ENCODE results near the gene SLC26A8. TPM values are rescaled to one million over a fixed set of nuclear protein-coding genes. Genes with fewer than 3 reads are reported as not detected.

Gene SLC26A8
- total and polyA plus RNA-seq, 2 experiments from 2014 or later, result 0.37 TPM; not detected in 1

DNA sequence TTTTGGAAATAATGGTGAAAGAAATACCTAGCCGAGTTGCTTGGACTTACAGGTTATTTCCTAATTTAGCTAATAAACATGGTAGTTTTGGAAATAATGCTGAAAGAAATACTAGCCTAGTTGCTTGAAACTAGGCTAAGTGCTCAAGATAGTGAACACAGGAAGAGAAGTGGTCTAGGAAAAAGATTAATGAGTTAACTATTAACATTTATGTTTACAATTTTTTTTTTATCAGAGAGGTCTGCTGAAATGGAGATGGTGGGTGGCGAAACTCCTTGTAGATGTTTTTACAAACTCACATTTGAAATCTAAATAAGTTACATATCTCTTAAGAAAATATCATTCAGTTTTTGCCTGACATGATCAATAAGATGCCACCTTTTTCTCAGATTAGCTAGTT is 42.4 kb upstream of the SLC26A8 start:
- peaks cover 2% of the 10 kb centered on the region for H3K36me3 ChIP-seq

DNA sequence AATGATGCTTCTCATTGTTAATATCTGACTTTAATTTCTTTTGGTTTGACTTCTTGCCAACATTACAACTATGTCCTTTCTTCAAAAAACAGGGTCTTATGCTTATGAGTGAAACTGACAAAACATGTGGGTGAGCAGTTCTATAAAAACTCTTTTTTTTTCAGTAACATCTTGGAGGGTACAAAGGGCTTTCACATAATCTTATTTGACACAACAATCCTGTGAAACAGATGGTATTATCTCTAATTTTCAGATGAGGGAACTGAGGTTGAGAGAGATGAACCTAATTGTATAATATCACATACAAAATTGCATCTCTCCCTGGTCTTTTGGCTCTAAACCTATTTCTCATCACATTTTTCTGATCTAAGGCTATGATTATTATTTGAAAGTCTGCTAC is 41.5 kb upstream of the SLC26A8 start:
- DNase-seq (ENCODE audit: low read depth in 1 of 2, low spot score in 1 of 2), result no peak
- TF ChIP-seq, protein P1, sequence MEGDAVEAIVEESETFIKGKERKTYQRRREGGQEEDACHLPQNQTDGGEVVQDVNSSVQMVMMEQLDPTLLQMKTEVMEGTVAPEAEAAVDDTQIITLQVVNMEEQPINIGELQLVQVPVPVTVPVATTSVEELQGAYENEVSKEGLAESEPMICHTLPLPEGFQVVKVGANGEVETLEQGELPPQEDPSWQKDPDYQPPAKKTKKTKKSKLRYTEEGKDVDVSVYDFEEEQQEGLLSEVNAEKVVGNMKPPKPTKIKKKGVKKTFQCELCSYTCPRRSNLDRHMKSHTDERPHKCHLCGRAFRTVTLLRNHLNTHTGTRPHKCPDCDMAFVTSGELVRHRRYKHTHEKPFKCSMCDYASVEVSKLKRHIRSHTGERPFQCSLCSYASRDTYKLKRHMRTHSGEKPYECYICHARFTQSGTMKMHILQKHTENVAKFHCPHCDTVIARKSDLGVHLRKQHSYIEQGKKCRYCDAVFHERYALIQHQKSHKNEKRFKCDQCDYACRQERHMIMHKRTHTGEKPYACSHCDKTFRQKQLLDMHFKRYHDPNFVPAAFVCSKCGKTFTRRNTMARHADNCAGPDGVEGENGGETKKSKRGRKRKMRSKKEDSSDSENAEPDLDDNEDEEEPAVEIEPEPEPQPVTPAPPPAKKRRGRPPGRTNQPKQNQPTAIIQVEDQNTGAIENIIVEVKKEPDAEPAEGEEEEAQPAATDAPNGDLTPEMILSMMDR (IDR thresholded peaks at IDR 0.05; ENCODE audit: low read depth, low read length), result no peak
- Histone ChIP-seq H3K4me3 (no peak overlapping the region), H3K9me3 (ENCODE audit: low read depth) (no peaks in the 10 kb centered on the region), H3K27me3 (no peaks in the 10 kb centered on the region), H3K27ac (no peak overlapping the region), H3K36me3 (peaks cover 8% of the 10 kb centered on the region), H3K4me1 (ENCODE audit: low read depth) (peaks cover 48% of the 10 kb centered on the region)

More for the DNA sequence above, 42.4 kb upstream of the SLC26A8 start:
- Histone ChIP-seq H3K27ac (peak overlapping the region; percentile 71), H3K27me3 (no peaks in the 10 kb centered on the region), H3K4me3 (no peak overlapping the region), H3K4me1 (ENCODE audit: low read depth) (peaks cover 48% of the 10 kb centered on the region), H3K9me3 (ENCODE audit: low read depth) (no peaks in the 10 kb centered on the region)
- no peak for DNase-seq (ENCODE audit: low read depth in 1 of 2, low spot score in 1 of 2)
- TF ChIP-seq, protein P1 (IDR thresholded peaks at IDR 0.05; ENCODE audit: low read depth, low read length), result no peak

- no peak for DNase-seq (ENCODE audit: low read depth in 1 of 2, low spot score in 1 of 2)
- H3K4me1 ChIP-seq (ENCODE audit: low read depth), result peaks cover 48% of the 10 kb centered on the region
- H3K27me3 ChIP-seq, result no peaks in the 10 kb centered on the region
- no peak overlapping the region for H3K4me3 ChIP-seq
- H3K36me3 ChIP-seq, result peaks cover 8% of the 10 kb centered on the region
- H3K9me3 ChIP-seq (ENCODE audit: low read depth), result no peaks in the 10 kb centered on the region
- H3K27ac ChIP-seq, result no peak overlapping the region
- TF ChIP-seq, protein P1 (IDR thresholded peaks at IDR 0.05; ENCODE audit: low read depth, low read length), result no peak
These were observed 40.4 kb upstream of the SLC26A8 start for GRCh38 chr6:36064770-36065396.

GRCh38 chr6:36063318-36064060 is 39.0 kb upstream of the SLC26A8 start:
- no peak for DNase-seq (ENCODE audit: low read depth in 1 of 2, low spot score in 1 of 2)
- TF ChIP-seq, protein P1 (IDR thresholded peaks at IDR 0.05; ENCODE audit: low read depth, low read length), result no peak
- no peak overlapping the region for H3K27ac ChIP-seq

GRCh38 chr6:36062247-36062646 is 37.8 kb upstream of the SLC26A8 start:
- Histone ChIP-seq H3K27ac (no peak overlapping the region), H3K9me3 (ENCODE audit: low read depth) (no peaks in the 10 kb centered on the region), H3K36me3 (peaks cover 8% of the 10 kb centered on the region), H3K4me3 (no peak overlapping the region), H3K4me1 (ENCODE audit: low read depth) (peaks cover 31% of the 10 kb centered on the region), H3K27me3 (no peaks in the 10 kb centered on the region)
- TF ChIP-seq, protein P1 (IDR thresholded peaks at IDR 0.05; ENCODE audit: low read depth, low read length), result no peak
- no peak for DNase-seq (ENCODE audit: low read depth in 1 of 2, low spot score in 1 of 2)

More at GRCh38 chr6:36063318-36064060, 39.0 kb upstream of the SLC26A8 start:
- Histone ChIP-seq H3K9me3 (ENCODE audit: low read depth) (no peaks in the 10 kb centered on the region), H3K4me3 (no peak overlapping the region), H3K36me3 (peaks cover 8% of the 10 kb centered on the region), H3K27me3 (no peaks in the 10 kb centered on the region), H3K4me1 (ENCODE audit: low read depth) (peaks cover 40% of the 10 kb centered on the region)
